ENCODE results near the gene ARMH2. TPM values are rescaled to one million over a fixed set of nuclear protein-coding genes. Genes with fewer than 3 reads are reported as not detected.

Gene ARMH2
- total RNA-seq, 1 experiment from 2014 or later: not detected

- Histone ChIP-seq H3K79me1 (ENCODE audit: insufficient read depth, low read depth, low read length, poor library complexity, severe bottlenecking) (no peaks in the 10 kb centered on the region), H3K23me2 (ENCODE audit: insufficient read length, low read depth, low read length, poor library complexity, severe bottlenecking) (no peaks in the 10 kb centered on the region), H2AK5ac (ENCODE audit: insufficient read length, low read length) (no peak overlapping the region), H4K8ac (replicated peaks; ENCODE audit: insufficient read length, low read depth, low read length) (no peak overlapping the region), H3K18ac (ENCODE audit: insufficient read length, low read depth, low read length) (no peak overlapping the region), H3K79me2 (ENCODE audit: insufficient read depth, low read length) (no peaks in the 10 kb centered on the region), H2BK20ac (ENCODE audit: low read depth, low read length, poor library complexity, severe bottlenecking) (no peak overlapping the region), H3K27ac (ENCODE audit: insufficient read length, low read depth, low read length) (no peak overlapping the region), H4K20me1 (ENCODE audit: control insufficient read depth, insufficient read depth, insufficient read length) (no peaks in the 10 kb centered on the region), H3K4me2 (ENCODE audit: insufficient read depth, insufficient read length, low read length) (no peak overlapping the region), H2AFZ (ENCODE audit: low read length) (no peak overlapping the region), H2BK120ac (ENCODE audit: low read depth, low read length, poor library complexity, severe bottlenecking) (no peak overlapping the region), H3K9ac (ENCODE audit: extremely low read depth, insufficient read length, low read length) (no peak overlapping the region), H3K27me3 (ENCODE audit: insufficient read depth, low read length) (no peaks in the 10 kb centered on the region), H3K9me3 (ENCODE audit: control insufficient read depth, low read depth, low read length) (no peaks in the 10 kb centered on the region), H2BK12ac (ENCODE audit: insufficient read length, low read depth, low read length) (no peak overlapping the region), H4K5ac (ENCODE audit: insufficient read length, low read depth, low read length) (no peak overlapping the region), H3K14ac (ENCODE audit: insufficient read depth, low read length) (no peak overlapping the region), H3K4ac (ENCODE audit: low read depth, low read length) (no peak overlapping the region), H4K91ac (ENCODE audit: insufficient read length, low read depth, low read length) (no peak overlapping the region), H3K23ac (ENCODE audit: insufficient read length, low read depth, low read length) (no peak overlapping the region), H3K4me1 (ENCODE audit: insufficient read depth, low read length) (no peaks in the 10 kb centered on the region), H3T11ph (ENCODE audit: low read length) (no peak overlapping the region), H3K56ac (ENCODE audit: insufficient read length, low read depth, low read length) (no peak overlapping the region), H2BK5ac (ENCODE audit: insufficient read length, low read length) (no peak overlapping the region), H2BK15ac (ENCODE audit: low read depth, low read length) (no peak overlapping the region)
- no CpG with 5 or more reads among the region's 2 CpGs for WGBS (ENCODE audit: extremely low coverage, insufficient read length, low lambda C conversion rate)
- Mint-ChIP-seq H3K27me3 (ENCODE audit: low read depth) (no peaks in the 10 kb centered on the region), H3K4me3 (no peak overlapping the region), H3K9me3 (no peaks in the 10 kb centered on the region), H3K36me3 (ENCODE audit: insufficient read depth in 1 of 3, low read depth in 3 of 3) (no peaks in the 10 kb centered on the region), H3K4me1 (peaks cover 4 to 7% of the 10 kb centered on the region in 2 experiments; a peak in 2 of 4 replicates), H3K27ac (peak overlapping the region; percentile 34 to 67 (median 66); a peak in 3 of 7 replicates)
- no peak for DNase-seq
- no peak for TF ChIP-seq CTCF (conservative IDR thresholded peaks at IDR 0.05)
These were observed 19.6 kb upstream of the ARMH2 start for GRCh38 chr6:24818346-24818745.
